Stimulated activated CD4-positive, alpha-beta T cell treated with anti-CD3 and anti-CD28 coated beads, Interleukin-1b, Interleukin-23, amount 100 ng/mL, for 24 hours (primary cell): ENCODE data around the gene HUWE1.
"Not testable (repeated sequence)": the region's sequence is repeated elsewhere in the genome, so short reads cannot be mapped to it uniquely, and the experiment has no call there.

ENCODE experiments used
- DNase-seq, 4 experiments: peaks; one replicate each; pipeline ENCODE4 v3.0.0-alpha.2; 2020; ENCODE audit warnings: low read depth in 4 of 4, low spot score in 1 of 4

HUWE1 gene, protein sequence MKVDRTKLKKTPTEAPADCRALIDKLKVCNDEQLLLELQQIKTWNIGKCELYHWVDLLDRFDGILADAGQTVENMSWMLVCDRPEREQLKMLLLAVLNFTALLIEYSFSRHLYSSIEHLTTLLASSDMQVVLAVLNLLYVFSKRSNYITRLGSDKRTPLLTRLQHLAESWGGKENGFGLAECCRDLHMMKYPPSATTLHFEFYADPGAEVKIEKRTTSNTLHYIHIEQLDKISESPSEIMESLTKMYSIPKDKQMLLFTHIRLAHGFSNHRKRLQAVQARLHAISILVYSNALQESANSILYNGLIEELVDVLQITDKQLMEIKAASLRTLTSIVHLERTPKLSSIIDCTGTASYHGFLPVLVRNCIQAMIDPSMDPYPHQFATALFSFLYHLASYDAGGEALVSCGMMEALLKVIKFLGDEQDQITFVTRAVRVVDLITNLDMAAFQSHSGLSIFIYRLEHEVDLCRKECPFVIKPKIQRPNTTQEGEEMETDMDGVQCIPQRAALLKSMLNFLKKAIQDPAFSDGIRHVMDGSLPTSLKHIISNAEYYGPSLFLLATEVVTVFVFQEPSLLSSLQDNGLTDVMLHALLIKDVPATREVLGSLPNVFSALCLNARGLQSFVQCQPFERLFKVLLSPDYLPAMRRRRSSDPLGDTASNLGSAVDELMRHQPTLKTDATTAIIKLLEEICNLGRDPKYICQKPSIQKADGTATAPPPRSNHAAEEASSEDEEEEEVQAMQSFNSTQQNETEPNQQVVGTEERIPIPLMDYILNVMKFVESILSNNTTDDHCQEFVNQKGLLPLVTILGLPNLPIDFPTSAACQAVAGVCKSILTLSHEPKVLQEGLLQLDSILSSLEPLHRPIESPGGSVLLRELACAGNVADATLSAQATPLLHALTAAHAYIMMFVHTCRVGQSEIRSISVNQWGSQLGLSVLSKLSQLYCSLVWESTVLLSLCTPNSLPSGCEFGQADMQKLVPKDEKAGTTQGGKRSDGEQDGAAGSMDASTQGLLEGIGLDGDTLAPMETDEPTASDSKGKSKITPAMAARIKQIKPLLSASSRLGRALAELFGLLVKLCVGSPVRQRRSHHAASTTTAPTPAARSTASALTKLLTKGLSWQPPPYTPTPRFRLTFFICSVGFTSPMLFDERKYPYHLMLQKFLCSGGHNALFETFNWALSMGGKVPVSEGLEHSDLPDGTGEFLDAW (N-terminal part only)

DNA sequence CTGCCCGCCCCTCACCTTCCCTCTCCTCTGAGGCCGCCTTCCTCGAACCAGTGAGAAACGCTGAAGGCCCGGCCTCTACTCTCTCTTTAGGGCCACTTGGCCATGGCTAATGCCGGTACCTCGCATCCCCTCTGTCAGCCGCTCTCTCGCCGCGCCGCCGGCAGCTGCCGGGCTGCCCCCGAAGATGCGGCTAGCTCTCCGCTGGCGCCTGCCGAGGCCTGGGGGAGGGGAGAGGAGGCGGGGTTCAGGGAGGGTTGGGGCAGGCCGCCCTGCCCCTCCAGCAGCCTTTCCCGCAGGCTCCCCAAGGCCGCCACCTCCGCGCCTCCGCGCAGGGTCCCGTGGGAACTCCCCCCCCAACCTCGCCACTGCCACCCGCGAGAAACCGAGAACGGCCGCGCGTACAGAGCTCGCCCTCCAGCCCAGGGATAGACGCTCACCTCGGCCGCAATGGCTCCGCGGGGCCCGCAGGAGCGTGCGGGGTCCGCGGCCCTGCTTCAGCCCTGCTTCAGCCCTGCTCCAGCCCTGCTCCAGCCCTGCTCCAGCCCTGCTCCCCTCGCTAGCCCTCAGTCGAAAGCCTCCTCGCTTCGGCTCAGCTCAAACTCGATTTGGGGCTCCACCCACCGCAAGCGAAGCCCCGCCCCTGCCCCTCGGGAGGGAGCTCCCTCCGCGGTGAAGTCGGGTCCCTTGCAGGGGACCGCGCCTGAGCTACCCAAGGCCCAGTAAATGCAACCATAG, at the start of gene HUWE1:
TSS of gene HUWE1 (minus strand) at position 569 of the 735 bp plus-strand sequence. CDS start 32,612 bp downstream, outside the sequence.
- peak; percentile 70 to 79 (median 72) for DNase-seq

GRCh38 chrX:53732797-53733196, 46.3 kb upstream of the HUWE1 start:
- no peak for DNase-seq

DNA sequence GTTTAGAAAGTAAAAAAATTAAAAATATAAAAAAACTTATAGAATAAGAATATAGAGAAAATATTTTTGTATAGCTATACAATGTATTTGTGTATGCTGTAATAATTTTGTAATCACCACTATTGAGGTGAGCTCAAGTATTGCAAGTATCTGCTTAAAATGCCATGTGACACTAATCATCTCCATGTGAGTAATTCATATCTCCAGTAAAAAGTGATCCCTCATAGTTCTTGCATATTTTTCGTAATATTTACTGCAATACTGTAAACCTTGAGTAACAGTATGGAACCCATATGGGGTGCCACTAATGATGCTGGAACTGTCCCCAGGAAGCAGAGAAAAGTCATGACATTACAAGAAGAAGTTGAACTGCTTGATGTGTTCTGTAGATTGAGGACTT, 43.2 kb upstream of the HUWE1 start:
- no peak for DNase-seq

DNA sequence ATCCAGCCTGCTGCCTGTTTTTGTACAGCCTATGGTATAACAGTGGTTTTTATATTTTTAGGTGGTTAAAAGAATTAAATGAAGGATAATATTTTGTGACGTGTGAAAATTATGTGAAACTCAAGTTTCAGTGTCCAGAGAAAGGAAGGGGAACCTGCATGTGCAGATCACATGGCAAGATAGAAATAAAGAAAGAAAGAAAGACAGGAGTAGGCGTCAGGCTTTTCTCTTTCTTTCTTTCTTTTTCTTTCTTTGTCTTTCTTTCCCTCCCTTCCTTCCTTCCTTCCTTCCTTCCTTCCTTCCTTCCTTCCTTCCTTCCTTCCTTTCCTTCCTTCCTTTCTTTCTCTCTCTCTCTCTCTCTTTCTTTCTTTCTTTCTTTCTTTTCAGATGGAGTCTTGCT, 42.0 kb upstream of the HUWE1 start:
- no peak for DNase-seq

DNA sequence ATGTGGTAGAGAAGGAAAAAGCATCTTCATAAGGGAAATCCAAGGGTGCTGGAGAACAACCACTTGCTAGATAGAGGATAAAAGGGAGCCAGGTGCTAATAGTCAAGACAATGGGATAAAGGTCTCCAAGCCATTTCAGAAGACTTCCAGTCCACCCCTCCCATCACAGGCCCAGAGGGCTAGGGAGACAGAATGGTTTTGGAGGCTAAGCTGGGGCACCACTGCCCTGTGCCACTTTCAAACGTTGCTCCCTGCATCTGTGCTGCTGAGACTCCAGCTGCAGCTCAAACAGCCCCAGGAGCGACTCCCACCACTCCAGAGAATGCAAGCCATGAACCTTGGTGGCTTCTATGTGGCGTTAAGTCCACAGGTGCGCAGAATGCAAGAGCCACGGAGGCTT, 38.4 kb upstream of the HUWE1 start:
- DNase-seq = no peak

- no peak for DNase-seq
These were observed 36.9 kb upstream of the HUWE1 start for GRCh38 chrX:53723381-53723780.

DNA sequence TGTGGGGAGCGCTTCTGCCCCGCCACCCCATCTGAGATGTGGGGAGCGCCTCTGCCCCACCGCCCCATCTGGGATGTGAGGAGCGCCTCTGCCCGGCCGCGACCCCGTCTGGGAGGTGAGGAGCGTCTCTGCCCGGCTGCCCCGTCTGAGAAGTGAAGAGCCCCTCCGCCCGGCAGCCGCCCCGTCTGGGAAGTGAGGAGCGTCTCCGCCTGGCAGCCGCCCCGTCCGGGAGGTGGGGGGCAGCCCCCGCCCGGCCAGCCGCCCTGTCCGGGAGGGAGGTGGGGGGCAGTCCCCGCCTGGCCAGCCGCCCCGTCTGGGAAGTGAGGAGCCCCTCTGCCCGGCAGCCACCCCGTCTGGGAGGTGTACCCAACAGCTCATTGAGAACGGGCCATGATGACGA, 35.1 kb upstream of the HUWE1 start:
- not testable (repeated sequence) for DNase-seq

GRCh38 chrX:53719666-53720065, 33.1 kb upstream of the HUWE1 start:
- not testable (repeated sequence) for DNase-seq

DNA sequence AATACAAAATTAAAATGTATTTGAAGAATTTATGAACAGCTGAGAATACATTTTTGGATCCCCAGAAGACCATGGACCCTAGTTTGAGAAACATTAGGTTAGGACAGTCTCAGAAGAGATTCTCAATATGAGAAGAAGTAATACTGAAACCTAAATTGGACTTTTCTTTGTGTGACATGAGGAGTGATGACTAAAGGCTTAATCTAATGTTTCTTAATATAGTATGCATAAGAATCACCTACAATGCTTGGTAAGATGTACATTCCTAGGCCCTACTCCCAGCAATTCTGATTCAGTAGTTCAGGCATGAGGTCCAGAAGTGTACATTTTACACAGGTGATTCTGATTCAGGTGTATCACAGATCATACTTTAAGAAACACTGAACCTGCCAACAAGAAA, 31.6 kb upstream of the HUWE1 start:
- no peak for DNase-seq

DNA sequence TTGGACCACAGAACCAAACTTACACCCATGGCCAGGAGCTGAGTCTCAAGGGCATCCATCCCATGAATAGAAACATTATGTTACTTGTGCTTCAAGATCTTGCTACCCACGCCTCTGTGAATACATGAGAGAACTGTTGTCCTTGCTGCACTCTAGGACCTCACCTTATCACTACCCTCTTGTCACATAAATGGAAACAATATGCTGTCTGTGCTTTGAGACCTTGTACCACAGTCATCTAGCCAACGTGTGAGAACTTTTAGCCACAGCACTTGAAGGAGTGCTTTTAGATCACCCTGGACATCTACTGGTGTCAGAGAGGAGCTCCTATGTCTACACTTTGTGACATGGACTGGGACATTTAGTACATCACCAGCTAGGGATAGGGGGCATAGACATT, 30.7 kb upstream of the HUWE1 start:
- no peak for DNase-seq

DNA sequence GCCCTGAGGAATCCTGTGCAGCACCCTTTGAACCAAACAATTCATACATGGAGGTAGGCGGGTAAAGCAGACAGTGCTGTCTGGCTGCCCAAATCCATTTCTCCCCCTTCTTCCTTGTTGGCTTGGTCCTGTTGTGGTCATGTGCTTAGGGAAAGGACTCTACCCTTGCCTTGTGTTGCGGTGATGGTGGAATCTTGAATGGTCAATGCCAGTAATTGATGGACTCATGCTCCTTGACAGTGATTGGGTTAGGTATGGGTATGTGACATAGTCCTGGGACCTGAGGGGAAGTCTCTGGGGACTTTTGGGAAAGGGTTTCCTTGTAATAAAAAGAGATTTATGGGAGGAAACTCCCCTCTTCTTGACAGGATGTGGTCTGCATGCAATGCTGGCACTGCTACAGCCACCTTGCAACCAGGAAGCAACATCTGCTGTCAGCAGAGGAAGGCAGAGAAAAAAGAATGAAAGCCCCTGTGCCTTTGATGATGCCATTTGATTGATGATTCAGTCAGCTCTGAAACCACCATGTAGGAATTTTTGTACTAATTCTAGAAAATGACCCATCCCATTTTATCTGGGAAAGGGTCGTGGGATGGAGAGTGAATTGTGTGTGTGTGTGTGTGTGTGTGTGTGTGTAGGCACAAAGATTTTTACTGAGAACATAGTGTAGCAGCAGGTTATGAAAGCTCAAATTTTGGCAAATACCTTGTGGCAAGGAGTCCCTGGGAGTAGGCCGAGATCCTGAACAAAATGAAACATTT, 30.0 kb upstream of the HUWE1 start:
- DNase-seq = no peak

GRCh38 chrX:53715346-53715924, 28.9 kb upstream of the HUWE1 start:
- no peak for DNase-seq

- peak in 1 of 4 experiments; percentile 23 for DNase-seq
These were observed 28.2 kb upstream of the HUWE1 start for GRCh38 chrX:53714580-53715345.

- DNase-seq = no peak
These were observed 27.6 kb upstream of the HUWE1 start for GRCh38 chrX:53713987-53714579.

DNA sequence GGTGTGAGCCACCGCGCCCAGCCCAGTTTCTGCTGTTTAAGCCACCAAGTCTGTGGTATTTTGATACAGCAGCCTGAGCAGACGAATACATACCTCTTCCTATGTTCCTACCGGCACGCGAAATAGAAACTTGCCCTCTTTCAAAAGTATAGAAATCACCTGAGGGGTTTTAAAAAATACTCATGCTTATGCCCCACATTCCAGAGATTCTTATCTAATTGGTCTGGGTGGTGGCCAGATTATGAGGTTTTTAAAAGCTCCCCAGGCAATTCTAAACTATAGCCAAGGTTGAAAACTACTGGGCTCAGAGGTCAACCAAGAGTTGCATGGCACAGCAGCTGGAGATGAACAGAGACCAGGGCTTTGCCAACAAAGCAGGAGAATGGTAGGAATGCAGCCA, 24.9 kb upstream of the HUWE1 start:
- DNase-seq = no peak

DNA sequence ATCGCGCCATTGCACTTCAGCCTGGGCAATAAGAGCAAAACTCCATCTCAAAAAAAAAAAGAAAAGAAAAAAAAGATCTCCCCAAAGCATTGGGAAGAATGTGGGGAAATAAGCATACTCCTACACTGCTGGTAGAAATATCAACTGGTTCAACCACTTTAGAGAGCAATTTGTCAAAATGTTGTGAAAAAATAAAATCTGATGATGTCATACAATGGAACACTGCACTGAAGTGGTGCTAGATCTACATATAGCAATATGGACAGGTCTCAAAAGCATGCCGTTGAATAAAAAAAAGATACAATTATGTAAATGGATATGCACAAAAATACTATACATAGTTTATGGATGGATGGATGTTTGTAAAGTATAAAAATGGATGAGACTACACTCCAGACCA, 18.3 kb upstream of the HUWE1 start:
- DNase-seq = no peak

- no peak for DNase-seq
These were observed 17.8 kb upstream of the HUWE1 start for GRCh38 chrX:53704294-53704693.

DNA sequence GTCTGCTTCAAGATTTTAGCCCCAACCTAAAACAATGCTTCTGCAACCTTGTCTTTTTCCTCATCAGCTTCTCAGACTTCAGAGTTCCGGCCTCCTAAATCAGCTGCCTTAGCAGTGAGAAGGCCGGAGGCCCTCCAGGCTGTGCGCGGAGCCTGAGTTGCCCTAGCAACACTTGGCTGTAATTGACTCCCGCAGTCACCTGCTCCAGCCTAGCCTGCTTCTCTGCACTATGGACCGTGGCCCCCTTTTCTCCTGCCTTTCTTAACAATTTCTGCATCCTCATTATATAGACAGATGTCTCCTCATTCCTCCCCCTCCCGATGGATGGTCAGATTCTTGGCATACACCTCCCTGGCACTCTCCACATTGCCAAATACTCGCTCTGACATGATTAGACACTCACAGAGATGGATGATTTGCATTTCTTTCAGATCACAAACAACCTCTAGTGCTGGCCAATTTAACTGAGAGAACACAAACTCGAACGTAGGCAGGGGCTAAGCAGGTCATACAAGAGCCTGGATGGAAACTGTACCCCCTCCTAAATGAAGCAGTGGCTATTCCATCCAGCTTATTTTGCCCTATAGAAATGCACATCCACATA, 9.5 kb upstream of the HUWE1 start:
- no peak for DNase-seq
